ENCODE results near the gene HOXD13. TPM values are rescaled to one million over a fixed set of nuclear protein-coding genes. Genes with fewer than 3 reads are reported as not detected.

HOXD13 gene
- total and polyA plus RNA-seq, 2 of the 8 experiments (the other 6 are each of a cell fraction or from before 2014, with no cell fraction given): not detected

GRCh38 chr2:176123411-176124109, 31.0 kb downstream of the HOXD13 start:
- H3K79me2 ChIP-seq (ENCODE audit: control insufficient read depth in 1 of 2, insufficient read depth in 2 of 2, low read length in 2 of 2): no peaks in the 10 kb centered on the region
- H3K4me2 ChIP-seq (ENCODE audit: insufficient read depth in 1 of 2, low read depth in 2 of 2, low read length in 2 of 2): peak overlapping the region; percentile 56 to 84
- peaks cover 26 to 37% of the 10 kb centered on the region in 2 experiments for H4K20me1 ChIP-seq (replicated peaks in 1 of 2; ENCODE audit: control insufficient read depth in 1 of 2, insufficient read depth in 2 of 2, low read length in 2 of 2)
- peak overlapping the region; percentile 63; the same call in 1 of the 2 replicates for H4K8ac ChIP-seq (ENCODE audit: extremely low read depth, insufficient read depth, low read length)
- peaks cover 0 to 14% (median 9%) of the 10 kb centered on the region in 4 experiments; a peak in 6 of 7 replicates for H3K4me1 ChIP-seq (replicated peaks in 1 of 4; ENCODE audit: control insufficient read depth in 3 of 4, insufficient read depth in 4 of 4, low read length in 3 of 4)
- H3K9ac ChIP-seq (replicated peaks in 1 of 4; ENCODE audit: extremely low read depth in 1 of 4, low read depth in 3 of 4, low read length in 3 of 4): no peak overlapping the region
- H2BK120ac ChIP-seq (replicated peaks; ENCODE audit: low read depth, low read length): no peak overlapping the region
- no peak overlapping the region for H4K5ac ChIP-seq (ENCODE audit: insufficient read length, low read depth, low read length)
- POLR2A ChIA-PET (ENCODE audit: partially characterized antibody): interaction anchor here (0.9 kb wide), 1 partner anchor 49 kb away, joined by 6 read pairs; no protein-coding TSS in a partner anchor
- H3K18ac ChIP-seq (ENCODE audit: extremely low read depth, low read length): no peak overlapping the region; the same call in 1 of the 2 replicates
- CTCF ChIA-PET (ENCODE audit: partially characterized antibody): interaction anchor here (0.7 to 6.2 kb wide), 6 partner anchors 12 to 529 kb away, joined by 3 to 72 read pairs (median 8); no protein-coding TSS in a partner anchor
- H2AFZ ChIP-seq (ENCODE audit: low read length): no peak overlapping the region
- H3K9me3 ChIP-seq (ENCODE audit: insufficient read depth in 2 of 2, low read depth in 1 of 2, low read length in 1 of 2): no peaks in the 10 kb centered on the region; a peak in 1 of 4 replicates
- WGBS, 2 experiments (ENCODE audit: extremely low coverage in 1 of 2, insufficient coverage in 1 of 2, insufficient read length in 1 of 2, insufficient replicate concordance in 2 of 2, low coverage in 1 of 2, low lambda C conversion rate in 2 of 2, missing lambda C conversion rate in 1 of 2): 8% methylated on average over 27 of the region's 40 CpGs; no CpG with 5 or more reads in 1 of the 2 experiments
- no peak overlapping the region for H2BK20ac ChIP-seq (ENCODE audit: low read length)
- H3K14ac ChIP-seq (ENCODE audit: insufficient read length): no peak overlapping the region
- H3K4ac ChIP-seq (replicated peaks; ENCODE audit: insufficient read length, low read depth, low read length): no peak overlapping the region
- no peak overlapping the region for H3K23ac ChIP-seq (ENCODE audit: insufficient read length)
- H3K27ac ChIP-seq (ENCODE audit: low read depth, low read length): no peak overlapping the region
- H4K91ac ChIP-seq (replicated peaks; ENCODE audit: insufficient read length, low read length): no peak overlapping the region
- peaks cover 0 to 22% (median 0%) of the 10 kb centered on the region in 4 experiments; a peak in 1 of 8 replicates for H3K36me3 ChIP-seq (ENCODE audit: control insufficient read depth in 2 of 4, insufficient read depth in 4 of 4, low read length in 3 of 4)
- H3K56ac ChIP-seq (replicated peaks; ENCODE audit: insufficient read length, low read depth, low read length): no peak overlapping the region
- DNase-seq (ENCODE audit: low read depth in 1 of 2, low spot score in 2 of 2) (peak in 1 of 2 experiments; percentile 45), FAIRE-seq (no peak)
- no peak overlapping the region for H2BK15ac ChIP-seq (ENCODE audit: low read length)
- H2AK5ac ChIP-seq (ENCODE audit: low read depth, low read length): no peak overlapping the region
- H3K27me3 ChIP-seq (replicated peaks in 1 of 4; ENCODE audit: control insufficient read depth in 3 of 4, extremely low read depth in 1 of 4, insufficient read depth in 3 of 4, low read length in 3 of 4): peaks cover 92 to 100% (median 99%) of the 10 kb centered on the region in 4 experiments
- no peak overlapping the region for H2BK12ac ChIP-seq (ENCODE audit: low read depth, low read length)
- no peak overlapping the region for H2BK5ac ChIP-seq (ENCODE audit: low read depth, low read length)
- peak overlapping the region in 1 of 4 experiments; percentile 49; a peak in 2 of 8 replicates for H3K4me3 ChIP-seq (ENCODE audit: extremely low read depth in 1 of 4, insufficient read depth in 2 of 4, low read depth in 3 of 4, low read length in 4 of 4)
- peaks cover 2% of the 10 kb centered on the region; the same call in 1 of the 2 replicates for H3K23me2 ChIP-seq (ENCODE audit: low read depth, low read length)
- no peaks in the 10 kb centered on the region for H3K79me1 ChIP-seq (ENCODE audit: low read depth, low read length)
- no peak for TF ChIP-seq CEBPB (IDR thresholded peaks at IDR 0.05; ENCODE audit: low read depth, low read length)
- no peak for TF ChIP-seq CHD1 (IDR thresholded peaks at IDR 0.05; ENCODE audit: low read depth, low read length)
- TF ChIP-seq ATF2 (IDR thresholded peaks at IDR 0.05; ENCODE audit: low read length): no peak
- no peak for TF ChIP-seq SRF (IDR thresholded peaks at IDR 0.05; ENCODE audit: low read depth, low read length)
- no peak for TF ChIP-seq BCL11A (IDR thresholded peaks at IDR 0.05; ENCODE audit: low read depth in 2 of 2, low read length in 2 of 2)
- TF ChIP-seq MAFK (IDR thresholded peaks at IDR 0.05; ENCODE audit: low read depth, low read length): no peak
- peak; percentile 91 for TF ChIP-seq RNF2 (IDR thresholded peaks at IDR 0.05; ENCODE audit: borderline replicate concordance, low read depth, low read length, missing control alignments, poor library complexity, severe bottlenecking)
- TF ChIP-seq GABPA (IDR thresholded peaks at IDR 0.05; ENCODE audit: borderline replicate concordance, insufficient read depth, low read length): no peak

All from H1 (cell line).